Pons (tissue), 1 donor: ENCODE measurements around the gene CACNG7.
"Not testable (repeated sequence)": the region's sequence is repeated elsewhere in the genome, so short reads cannot be mapped to it uniquely, and the experiment has no call there.

Experiments used
- DNase-seq: peaks from one replicate; pipeline ENCODE4 v3.0.0-alpha.2; 2016; ENCODE audit warnings: low spot score

Gene CACNG7, protein sequence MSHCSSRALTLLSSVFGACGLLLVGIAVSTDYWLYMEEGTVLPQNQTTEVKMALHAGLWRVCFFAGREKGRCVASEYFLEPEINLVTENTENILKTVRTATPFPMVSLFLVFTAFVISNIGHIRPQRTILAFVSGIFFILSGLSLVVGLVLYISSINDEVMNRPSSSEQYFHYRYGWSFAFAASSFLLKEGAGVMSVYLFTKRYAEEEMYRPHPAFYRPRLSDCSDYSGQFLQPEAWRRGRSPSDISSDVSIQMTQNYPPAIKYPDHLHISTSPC

DNA sequence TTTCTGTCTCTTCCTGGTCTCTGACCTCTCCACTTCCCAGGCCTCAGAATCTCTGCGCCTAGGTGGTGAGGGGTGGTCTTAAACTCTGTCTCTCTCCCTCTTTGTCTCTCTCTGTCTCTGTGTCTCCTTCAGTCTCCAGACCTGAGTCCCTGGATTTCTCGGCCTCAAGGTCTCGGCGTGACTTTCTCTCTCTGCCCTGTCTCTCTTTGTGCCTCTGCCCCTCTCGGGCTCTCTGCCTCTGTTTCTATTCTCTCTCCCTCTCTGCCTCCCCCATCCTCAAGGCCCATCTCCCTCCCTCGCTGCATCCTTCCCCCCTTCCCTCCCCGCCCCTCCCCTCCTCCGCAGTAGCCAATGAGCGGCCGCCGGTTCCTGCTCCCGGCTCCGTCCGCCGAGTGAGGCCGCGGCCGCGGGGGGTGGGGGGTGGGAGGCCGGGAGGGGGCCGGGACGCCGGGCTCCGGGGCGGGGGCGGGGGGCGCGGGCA, at the start of gene CACNG7:
CACNG7 (plus strand) TSS at position 344 of the 481 bp plus-strand sequence. CDS start 3,554 bp downstream, outside the sequence.
- DNase-seq: peak; percentile 36

DNA sequence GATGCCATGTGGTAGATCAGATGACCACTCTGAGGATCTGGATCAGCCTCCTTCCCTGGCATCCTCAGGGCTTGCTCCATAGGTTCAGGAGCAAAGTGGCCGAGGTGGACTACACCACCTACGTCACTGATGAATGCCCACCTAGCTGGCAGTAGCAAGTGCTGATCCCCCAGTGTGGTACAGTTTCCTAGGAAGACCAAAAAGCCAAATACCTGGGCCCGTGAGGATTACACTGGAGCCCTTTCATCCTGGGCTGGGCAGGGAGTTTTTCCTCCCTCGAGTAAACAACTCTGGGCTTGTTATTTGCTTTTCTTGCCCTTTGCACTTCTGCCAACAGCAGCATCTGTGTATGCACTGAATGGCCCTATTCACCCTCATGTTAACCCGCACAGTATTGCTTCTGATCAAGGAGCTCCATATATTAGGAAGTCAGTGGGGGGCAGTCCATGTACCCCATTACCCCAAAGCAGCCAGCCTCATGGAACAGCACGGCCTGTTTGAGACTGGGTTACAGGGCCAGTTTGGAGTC, 44.7 kb upstream of the CACNG7 start:
- DNase-seq: peak; percentile 96

DNA sequence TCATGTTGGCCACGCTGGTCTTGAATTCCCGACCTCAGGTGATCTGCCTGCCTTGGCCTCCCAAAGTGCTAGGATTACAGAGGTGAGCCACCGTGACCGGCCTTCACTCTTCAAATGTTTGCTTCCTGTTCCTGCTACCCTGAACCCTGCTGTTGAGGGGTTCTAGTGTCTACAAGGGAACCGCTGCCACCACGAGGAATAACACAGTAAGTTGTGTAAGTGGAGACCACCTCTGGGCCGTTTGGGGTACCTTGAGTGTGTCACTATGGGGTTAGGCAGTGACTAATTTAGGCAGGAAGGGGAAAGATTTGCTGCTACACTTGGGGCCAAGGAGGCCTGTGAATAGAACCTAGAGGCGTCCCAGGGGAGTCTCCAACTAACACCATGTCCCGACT, 43.6 kb upstream of the CACNG7 start:
- DNase-seq: peak; percentile 61

DNA sequence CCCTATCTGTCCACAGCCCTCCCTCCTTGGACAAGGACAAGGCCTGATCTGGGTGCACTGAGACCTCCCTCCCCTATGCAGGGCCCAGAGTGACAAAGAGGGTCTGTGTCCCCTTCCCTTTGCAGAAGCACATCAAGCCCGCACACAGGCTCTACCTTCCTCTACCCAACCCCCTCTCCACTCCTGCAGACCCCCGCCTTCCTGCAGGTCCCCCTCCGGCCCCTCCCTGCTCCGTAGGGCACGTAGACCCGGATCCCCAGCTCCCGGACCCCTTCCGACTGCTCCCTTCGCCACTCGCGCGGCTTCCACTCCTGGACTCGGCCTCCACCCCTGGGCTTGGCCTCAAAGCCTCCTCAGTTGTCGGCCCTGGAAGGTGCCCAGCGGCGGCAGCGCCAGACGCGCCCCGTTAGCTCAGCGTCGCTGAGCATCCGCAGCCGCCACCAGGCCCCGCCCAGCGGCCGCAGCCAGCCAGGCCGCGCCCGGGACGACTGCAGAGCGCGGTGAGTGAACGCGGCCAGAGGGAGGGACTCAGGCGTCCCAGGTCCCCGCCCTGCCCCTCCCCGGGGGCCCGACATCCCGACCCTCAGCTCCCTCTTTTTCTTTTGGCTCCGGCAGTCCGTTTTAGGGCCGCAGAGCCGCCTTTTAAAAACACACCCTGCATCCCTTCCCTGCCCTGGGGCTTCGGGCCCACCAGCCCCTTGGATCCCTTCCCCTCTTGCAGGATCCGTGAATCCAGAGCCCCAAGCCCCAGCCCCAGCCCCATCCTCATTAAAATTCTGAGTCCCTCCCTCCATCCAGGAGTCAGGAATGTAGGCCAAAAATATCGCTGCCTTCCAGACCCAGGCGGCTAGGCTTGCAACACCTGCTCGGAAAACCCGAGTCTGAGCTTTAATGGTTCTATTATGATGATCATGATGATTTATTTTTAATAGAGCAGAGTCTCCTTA, 42.9 kb upstream of the CACNG7 start:
- DNase-seq: peak; percentile 72

DNA sequence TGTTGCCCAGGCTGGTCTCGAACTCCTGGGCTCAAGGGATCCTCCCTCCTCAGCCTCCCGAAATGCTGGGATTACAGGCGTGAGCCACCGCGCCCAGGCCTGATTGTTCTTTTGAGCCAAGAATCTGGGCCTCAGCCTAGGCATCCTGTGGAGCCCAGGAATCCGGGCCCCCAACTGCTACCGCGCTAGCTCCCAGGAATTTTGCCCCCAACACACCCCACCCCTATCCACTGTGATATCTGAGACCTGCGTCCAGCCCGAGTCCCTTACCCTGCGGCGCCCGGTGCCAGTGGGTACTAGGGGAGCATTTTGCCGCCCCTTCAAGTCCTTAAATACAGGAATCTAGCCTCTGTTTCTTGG, 42.2 kb upstream of the CACNG7 start:
- peak; percentile 16 for DNase-seq

DNA sequence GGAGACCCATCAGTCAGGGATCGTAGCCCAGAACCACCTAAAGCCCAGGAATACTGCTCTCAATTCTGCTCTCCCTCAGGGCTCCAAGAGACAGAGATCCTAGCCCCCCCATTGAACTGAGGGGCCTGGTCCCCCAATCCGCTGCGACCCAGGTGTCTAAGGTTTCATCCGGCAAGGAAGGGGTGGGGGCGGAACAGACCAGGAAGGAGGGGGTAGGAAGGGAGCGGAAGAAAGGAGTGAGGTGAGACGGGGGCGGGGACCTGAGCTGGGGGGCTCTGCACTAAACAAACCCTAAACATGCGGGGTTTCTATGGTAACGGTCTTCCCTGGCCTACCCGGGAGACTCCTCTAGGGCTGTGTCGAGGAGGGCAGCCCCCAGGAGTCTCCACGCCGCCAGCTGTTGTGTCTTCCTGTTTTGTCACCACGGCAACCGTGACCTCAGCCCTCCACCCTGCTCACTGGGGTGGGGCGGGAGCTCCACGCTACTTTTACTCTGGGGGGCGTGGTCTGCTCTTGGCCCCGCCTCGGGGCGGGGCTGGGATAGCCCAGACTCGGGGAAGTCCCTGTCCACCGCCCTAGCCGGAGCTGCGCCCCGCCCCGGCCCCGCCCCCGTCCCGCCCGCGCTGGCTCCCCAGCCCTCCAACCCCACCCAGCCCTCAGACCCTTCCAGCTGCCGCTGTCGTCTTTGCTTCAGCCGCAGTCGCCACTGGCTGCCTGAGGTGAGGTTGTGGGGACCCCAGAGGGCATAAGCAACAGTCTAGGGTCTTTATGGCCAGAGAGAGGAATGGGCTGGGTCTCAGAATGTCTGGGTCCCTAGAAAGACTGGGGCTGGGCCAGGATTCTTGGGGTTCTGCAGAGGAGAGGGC, 41.6 kb upstream of the CACNG7 start, which contains the start of gene MYADM:
MYADM (plus strand) TSS at position 659 of the 866 bp plus-strand sequence. CDS start 5,647 bp downstream, outside the sequence.
- peak; percentile 98 for DNase-seq

DNA sequence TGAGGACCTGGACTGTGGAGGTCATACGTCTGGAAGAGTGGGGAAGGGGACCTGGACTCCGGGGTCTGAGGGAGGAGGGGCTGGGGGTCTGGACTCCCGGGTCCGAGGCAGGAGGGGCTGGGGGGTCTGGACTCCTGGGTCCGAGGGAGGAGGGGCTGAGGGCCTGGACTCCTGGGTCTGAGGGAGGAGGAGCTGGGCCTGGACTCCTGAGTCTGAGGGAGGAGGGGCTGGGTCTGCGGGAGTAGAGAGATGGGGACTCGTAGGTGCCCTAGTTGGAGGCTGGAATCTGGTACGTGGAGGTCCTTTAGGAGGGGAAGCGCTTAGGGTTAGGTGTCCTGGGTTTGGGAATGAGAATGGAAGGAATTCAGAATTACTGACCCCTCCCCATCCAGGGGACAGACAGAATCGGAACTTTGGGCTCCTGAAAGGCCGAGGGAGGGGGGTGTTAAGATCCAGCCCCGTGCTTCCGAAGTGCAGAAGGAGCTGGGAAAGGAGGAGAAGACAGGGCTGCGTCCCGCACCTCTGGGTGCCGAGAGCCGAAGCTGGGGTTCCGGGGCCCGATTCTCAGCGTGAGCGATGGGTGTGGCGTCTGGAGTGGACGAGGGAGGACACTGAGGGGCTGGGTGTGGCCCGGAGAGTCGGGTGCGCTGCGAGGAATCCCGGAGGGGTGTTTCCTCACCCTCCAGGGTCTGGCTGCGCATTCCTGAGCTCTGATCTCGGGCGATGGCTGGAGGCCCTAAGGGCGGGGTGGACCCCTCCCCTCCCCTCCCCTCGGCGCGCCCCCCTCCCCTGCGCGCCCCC, 40.8 kb upstream of the CACNG7 start:
- DNase-seq: peak; percentile 30

DNA sequence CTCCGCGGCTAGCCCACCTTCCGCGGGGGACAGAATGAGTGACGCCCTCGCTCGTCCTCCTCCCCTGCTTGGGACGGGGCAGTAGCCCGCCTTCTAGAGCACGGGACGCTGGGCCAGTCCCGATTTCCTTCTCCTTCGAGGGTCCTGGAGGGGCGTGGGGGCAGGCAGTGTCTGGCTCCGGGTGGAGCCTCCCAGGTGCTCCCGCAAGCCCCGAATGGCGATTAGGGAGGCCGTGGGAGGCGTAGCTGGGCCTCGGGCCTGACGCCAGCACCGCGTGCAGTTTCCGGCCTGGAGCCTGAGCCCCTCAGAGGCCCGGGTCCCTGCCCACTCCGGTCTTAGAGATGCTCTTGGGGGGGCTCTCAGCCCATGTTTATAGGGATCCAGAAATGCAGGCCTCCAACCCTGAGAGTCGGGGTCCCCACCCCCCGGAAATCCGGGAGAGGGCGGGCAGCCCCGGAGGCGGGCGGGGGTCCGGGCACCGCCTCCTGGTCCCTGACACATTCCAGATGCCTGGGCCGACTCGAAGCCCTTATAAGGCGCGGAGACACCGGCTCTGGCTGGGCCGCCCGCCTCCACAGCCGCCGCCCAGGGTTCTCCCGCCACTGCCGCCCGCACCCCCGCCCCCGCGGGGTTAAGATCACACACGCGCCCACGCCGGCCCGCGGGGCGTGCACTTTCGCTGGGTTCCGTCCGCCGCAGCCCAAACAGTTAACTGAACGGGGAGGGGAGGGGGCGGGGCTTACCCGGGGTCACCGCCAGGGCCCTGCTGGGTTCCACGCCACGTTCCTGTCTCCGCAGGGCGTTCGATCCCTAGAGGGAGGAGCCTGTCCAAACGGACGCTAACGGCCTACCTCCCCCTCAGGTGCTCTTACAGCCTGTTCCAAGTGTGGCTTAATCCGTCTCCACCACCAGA, 39.9 kb upstream of the CACNG7 start:
- DNase-seq: peak; percentile 40

DNA sequence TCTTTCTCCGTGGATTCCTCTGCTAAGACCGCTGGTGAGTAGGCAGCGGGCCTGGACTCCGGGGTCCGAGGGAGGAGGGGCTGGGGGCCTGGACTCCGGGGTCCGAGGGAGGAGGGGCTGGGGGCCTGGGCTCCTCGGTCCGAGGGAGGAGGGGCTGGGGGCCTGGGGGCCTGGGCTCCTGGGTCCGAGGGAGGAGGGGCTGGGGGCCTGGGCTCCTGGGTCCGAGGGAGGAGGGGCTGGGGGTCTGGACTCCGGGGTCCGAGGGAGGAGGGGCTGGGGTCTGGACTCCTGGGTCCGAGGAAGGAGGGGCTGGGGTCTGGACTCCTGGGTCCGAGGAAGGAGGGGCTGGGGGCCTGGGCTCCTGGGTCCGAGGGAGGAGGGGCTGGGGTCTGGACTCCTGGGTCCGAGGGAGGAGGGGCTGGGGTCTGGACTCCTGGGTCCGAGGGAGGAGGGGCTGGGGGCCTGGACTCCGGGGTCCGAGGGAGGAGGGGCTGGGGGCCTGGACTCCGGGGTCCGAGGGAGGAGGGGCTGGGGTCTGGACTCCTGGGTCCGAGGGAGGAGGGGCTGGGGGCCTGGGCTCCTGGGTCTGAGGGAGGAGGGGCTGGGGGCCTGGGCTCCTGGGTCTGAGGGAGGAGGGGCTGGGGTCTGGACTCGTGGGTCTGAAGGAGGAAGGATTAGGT, 39.1 kb upstream of the CACNG7 start:
- DNase-seq: not testable (repeated sequence)

DNA sequence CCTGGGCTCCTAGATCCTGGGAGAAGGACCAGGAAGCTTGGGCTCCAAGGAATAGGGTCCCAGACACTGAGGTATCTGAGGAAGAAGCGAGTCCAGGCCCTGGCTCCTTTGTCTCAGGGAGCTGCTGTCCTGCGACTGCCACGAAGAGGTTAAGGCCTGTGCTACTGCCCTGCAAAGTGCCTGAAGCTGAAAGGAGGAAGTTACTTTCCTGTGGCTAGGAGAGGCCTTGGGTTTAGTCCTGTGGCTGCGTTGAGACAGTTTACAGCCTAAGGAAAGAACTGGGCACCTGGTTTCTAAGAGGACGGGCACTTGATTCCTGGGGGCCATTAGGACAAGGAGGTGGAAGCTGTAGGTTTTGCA, 38.6 kb upstream of the CACNG7 start:
- peak; percentile 46 for DNase-seq

DNA sequence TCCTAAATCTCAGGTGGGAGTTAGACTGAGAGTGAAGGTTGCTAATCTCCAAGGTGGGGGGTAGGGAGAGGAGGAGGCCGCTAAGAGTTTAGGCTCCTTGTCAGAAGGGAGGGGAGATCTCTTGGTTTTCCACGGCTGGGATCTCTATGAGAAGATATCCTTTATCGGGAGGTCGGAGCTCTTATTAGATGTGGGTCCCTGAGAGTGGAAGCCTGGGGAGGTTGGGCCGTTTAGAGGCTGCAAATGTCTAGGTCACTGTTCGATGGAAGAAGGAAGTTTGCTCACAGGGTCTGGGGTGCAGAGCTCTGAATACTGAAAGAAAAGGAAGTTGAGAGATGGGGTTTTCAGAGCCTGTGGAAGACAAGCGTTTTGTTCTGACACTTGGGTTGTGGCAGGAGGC, 37.6 kb upstream of the CACNG7 start:
- DNase-seq: peak; percentile 57

DNA sequence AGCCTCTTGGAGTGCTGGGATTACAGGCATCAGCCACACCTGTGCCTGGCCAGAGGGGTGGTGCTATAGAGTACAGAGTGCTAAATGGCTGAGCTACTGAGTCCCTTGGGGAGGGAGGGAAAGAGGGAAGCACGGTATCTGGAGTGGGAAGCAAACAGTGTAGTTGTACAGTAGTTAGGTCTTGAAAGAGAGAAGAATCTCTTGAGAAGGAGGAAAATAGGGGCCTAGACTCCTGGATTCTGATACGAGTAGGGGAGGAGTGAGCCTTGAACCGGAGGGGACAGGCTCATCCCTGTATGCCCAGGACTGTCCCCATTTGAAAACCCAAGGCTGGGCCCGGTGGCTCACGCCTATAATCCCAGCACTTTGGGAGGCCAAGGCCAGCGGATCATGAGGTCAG, 36.3 kb upstream of the CACNG7 start:
- no peak for DNase-seq

DNA sequence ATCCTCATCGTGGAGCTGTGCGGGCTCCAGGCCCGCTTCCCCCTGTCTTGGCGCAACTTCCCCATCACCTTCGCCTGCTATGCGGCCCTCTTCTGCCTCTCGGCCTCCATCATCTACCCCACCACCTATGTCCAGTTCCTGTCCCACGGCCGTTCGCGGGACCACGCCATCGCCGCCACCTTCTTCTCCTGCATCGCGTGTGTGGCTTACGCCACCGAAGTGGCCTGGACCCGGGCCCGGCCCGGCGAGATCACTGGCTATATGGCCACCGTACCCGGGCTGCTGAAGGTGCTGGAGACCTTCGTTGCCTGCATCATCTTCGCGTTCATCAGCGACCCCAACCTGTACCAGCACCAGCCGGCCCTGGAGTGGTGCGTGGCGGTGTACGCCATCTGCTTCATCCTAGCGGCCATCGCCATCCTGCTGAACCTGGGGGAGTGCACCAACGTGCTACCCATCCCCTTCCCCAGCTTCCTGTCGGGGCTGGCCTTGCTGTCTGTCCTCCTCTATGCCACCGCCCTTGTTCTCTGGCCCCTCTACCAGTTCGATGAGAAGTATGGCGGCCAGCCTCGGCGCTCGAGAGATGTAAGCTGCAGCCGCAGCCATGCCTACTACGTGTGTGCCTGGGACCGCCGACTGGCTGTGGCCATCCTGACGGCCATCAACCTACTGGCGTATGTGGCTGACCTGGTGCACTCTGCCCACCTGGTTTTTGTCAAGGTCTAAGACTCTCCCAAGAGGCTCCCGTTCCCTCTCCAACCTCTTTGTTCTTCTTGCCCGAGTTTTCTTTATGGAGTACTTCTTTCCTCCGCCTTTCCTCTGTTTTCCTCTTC, 35.1 kb upstream of the CACNG7 start:
- no peak for DNase-seq

DNA sequence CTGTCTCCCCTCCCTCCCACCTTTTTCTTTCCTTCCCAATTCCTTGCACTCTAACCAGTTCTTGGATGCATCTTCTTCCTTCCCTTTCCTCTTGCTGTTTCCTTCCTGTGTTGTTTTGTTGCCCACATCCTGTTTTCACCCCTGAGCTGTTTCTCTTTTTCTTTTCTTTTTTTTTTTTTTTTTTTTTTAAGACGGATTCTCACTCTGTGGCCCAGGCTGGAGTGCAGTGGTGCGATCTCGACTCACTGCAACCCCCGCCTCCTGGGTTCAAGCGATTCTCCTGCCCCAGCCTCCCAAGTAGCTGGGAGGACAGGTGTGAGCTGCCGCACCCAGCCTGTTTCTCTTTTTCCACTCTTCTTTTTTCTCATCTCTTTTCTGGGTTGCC, 34.5 kb upstream of the CACNG7 start:
- DNase-seq: no peak

DNA sequence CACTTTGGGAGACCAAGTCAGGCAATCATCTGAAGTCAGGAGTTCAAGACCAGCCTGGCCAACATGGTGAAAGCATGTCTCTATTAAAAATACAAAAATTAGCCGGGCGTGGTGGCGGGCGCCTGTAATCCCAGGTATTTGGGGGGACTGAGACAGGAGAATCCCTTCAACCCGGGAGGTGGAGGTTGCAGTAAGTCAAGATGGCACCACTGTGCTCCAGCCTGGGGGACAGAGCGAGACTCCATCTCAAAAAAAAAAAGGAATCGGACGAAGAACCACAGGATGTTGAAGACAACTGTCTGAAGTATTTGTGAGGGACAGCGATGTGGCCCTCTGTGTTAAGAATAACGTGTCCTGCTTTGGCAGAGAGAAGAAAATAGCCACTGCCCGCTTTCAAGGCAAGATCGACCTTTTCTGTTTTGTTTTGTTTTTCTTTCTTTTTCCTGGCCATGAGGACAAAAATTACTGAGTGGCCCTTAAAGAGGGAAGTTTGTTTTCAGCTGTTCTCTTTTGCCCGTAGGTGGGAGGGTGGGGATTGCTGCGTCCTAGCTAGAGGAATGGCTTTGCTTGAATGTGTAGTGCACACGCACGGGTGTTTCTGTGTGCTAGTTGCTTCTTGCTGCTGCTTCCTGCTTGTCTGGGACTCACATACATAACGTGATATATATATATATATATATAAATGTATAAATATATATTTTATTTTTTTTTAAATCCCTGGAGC, 33.3 kb upstream of the CACNG7 start:
- DNase-seq: no peak

DNA sequence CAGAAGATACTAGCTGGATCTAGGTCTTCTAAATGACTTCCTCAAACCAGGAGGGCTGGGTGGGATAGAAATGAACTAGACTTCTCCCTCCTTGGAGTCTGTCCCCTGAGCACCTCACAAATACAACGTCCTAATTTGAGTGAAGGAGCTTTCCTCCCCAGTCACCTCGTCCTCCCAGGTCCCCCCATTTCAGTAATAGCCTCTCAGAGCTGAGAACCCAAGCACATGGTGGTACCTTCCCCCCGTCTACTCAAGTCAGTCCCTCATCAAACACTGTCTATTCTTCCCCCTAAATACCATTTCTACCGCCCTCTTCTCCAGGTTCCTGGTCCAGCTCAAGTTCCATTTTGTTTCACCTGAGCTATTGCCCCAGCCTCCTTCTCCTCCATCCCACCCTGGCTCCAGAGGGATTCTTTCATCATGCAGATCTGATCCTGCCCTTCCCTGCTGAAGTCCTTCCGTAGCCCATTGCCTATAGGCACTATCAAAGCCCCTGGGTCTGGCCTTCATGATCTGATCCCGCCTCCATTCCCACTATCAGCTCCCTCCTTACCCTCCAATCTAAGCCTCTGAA, 32.3 kb upstream of the CACNG7 start:
- DNase-seq: no peak

DNA sequence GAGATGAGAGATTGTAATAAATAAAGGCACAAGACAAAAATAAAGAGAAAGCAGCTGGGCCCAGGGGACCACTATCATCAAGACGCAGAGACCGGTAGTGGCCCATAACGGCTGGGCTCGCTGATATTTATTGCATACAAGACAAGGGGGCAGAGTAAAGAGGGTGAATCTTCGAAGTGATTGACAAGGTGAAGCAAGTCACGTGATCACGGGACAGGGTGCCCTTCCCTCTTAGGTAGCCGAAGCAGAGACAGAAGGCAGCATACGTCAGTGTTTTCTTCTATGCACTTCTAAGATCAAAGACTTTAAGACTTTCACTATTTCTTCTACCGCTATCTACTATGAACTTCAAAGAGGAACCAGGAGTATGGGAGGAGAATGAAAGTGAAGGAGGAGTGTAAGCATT, 31.7 kb upstream of the CACNG7 start:
- DNase-seq: no peak
